ENCODE results near the gene GOLGA5. TPM values are rescaled to one million over a fixed set of nuclear protein-coding genes. Genes with fewer than 3 reads are reported as not detected.

The GOLGA5 gene
- total and polyA plus RNA-seq, 2 experiments from 2014 or later = 26.2 to 30.2 TPM

DNA sequence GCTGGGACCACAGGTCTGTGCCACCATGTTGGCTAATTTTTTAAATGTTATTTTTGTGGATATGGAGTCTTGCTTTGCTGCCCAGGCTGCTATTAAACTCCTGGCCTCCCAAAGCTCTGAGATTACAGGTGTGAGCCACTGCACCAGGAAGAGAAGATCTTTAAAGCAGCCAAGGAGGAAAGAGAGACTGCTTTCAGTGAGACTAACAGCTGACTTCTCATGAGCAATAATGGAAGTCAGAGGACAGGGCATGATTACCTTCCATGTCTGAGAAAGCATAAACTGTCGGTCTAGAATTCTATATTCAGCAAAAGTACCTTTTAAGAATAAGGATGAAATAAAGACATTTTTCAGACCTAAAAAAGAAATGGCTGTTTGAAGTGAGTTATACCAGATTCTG lies 71.6 kb downstream of the GOLGA5 start:
- Histone ChIP-seq H3K4me1 (ENCODE audit: insufficient read depth) (no peaks in the 10 kb centered on the region), H3K79me2 (replicated peaks; ENCODE audit: insufficient read depth) (no peaks in the 10 kb centered on the region), H3K27me3 (ENCODE audit: insufficient read depth) (no peaks in the 10 kb centered on the region), H3K36me3 (ENCODE audit: insufficient read depth) (no peaks in the 10 kb centered on the region), H3K27ac (ENCODE audit: low read depth) (no peak overlapping the region), H3K4me3 (no peak overlapping the region), H3K4me2 (no peak overlapping the region), H4K20me1 (replicated peaks; ENCODE audit: insufficient read depth) (no peaks in the 10 kb centered on the region), H2AFZ (no peak overlapping the region), H3F3A (replicated peaks; ENCODE audit: low read depth) (no peaks in the 10 kb centered on the region), H3K9me2 (ENCODE audit: insufficient read depth) (0 out of 2 replicates have a peak, but pooled peaks cover 6% of the 10 kb centered on the region)
- no peak for DNase-seq (ENCODE audit: low spot score)
- no peaks in the 10 kb centered on the region for H3K36me3 Mint-ChIP-seq (ENCODE audit: low read depth)
- H3K27ac Mint-ChIP-seq = no peak overlapping the region
- no peaks in the 10 kb centered on the region for H3K9me3 Mint-ChIP-seq
- no peaks in the 10 kb centered on the region for H3K27me3 Mint-ChIP-seq (ENCODE audit: insufficient read depth, low read depth, poor library complexity)
- no peak for ATAC-seq
- peaks cover 2% of the 10 kb centered on the region; the same call in 1 of the 3 replicates for H3K4me1 Mint-ChIP-seq
- TF ChIP-seq POLR2AphosphoS5 (IDR thresholded peaks at IDR 0.05; ENCODE audit: low read depth) (no peak), NANOG (IDR thresholded peaks at IDR 0.05; ENCODE audit: borderline replicate concordance) (no peak), EZH2phosphoT487 (IDR thresholded peaks at IDR 0.05; ENCODE audit: unreplicated experiment) (no peak), ZNF114 (CRISPR knock-in tag; IDR thresholded peaks at IDR 0.05) (no peak), EZH2 (IDR thresholded peaks at IDR 0.05; ENCODE audit: low read depth, unreplicated experiment) (no peak), STAT1 (IDR thresholded peaks at IDR 0.05; ENCODE audit: unreplicated experiment) (no peak), ZNF331 (CRISPR knock-in tag; IDR thresholded peaks at IDR 0.05; ENCODE audit: low read depth) (no peak), CREB1 (CRISPR knock-in tag; IDR thresholded peaks at IDR 0.05; ENCODE audit: low read depth) (no peak)
- TF ChIP-seq, protein P1, sequence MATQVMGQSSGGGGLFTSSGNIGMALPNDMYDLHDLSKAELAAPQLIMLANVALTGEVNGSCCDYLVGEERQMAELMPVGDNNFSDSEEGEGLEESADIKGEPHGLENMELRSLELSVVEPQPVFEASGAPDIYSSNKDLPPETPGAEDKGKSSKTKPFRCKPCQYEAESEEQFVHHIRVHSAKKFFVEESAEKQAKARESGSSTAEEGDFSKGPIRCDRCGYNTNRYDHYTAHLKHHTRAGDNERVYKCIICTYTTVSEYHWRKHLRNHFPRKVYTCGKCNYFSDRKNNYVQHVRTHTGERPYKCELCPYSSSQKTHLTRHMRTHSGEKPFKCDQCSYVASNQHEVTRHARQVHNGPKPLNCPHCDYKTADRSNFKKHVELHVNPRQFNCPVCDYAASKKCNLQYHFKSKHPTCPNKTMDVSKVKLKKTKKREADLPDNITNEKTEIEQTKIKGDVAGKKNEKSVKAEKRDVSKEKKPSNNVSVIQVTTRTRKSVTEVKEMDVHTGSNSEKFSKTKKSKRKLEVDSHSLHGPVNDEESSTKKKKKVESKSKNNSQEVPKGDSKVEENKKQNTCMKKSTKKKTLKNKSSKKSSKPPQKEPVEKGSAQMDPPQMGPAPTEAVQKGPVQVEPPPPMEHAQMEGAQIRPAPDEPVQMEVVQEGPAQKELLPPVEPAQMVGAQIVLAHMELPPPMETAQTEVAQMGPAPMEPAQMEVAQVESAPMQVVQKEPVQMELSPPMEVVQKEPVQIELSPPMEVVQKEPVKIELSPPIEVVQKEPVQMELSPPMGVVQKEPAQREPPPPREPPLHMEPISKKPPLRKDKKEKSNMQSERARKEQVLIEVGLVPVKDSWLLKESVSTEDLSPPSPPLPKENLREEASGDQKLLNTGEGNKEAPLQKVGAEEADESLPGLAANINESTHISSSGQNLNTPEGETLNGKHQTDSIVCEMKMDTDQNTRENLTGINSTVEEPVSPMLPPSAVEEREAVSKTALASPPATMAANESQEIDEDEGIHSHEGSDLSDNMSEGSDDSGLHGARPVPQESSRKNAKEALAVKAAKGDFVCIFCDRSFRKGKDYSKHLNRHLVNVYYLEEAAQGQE (IDR thresholded peaks at IDR 0.05; ENCODE audit: unreplicated experiment) = no peak
- TF ChIP-seq, protein P2, sequence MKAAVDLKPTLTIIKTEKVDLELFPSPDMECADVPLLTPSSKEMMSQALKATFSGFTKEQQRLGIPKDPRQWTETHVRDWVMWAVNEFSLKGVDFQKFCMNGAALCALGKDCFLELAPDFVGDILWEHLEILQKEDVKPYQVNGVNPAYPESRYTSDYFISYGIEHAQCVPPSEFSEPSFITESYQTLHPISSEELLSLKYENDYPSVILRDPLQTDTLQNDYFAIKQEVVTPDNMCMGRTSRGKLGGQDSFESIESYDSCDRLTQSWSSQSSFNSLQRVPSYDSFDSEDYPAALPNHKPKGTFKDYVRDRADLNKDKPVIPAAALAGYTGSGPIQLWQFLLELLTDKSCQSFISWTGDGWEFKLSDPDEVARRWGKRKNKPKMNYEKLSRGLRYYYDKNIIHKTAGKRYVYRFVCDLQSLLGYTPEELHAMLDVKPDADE (IDR thresholded peaks at IDR 0.05) = no peak
- H3K4me3 Mint-ChIP-seq = no peak overlapping the region

DNA sequence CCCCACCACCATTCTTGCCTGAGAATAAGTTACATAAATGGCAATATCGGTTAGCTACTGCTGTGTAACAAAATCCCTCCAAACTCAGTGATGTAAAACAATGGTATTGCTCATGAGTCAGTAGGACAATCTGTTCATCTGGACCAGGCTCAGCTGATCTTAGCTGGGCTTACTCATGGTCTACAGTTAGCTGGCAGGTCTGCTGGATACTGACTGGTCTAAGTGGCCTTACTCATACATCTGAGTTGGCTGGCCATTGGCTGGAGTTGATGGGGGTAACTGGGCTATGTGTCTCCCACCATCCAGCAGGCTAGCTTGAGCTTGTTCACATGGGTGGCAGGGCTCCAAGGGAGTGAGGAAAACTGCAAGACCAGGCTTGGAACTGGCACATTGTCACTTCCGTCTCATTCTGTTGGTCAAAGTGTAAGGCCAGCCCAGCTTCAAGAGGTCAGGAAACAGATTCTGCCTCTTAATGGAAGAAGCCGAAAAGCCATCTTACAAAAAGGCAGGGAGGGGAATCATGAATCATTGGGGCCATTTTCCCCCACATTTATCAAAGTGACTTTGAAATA lies 72.2 kb downstream of the GOLGA5 start:
- Histone ChIP-seq H3K4me3 (no peak overlapping the region), H3K27me3 (ENCODE audit: insufficient read depth) (no peaks in the 10 kb centered on the region), H3K27ac (ENCODE audit: low read depth) (no peak overlapping the region), H3K79me2 (replicated peaks; ENCODE audit: insufficient read depth) (no peaks in the 10 kb centered on the region), H2AFZ (no peak overlapping the region), H3F3A (replicated peaks; ENCODE audit: low read depth) (no peaks in the 10 kb centered on the region), H3K4me2 (no peak overlapping the region), H3K4me1 (ENCODE audit: insufficient read depth) (no peaks in the 10 kb centered on the region), H3K9me2 (ENCODE audit: insufficient read depth) (0 out of 2 replicates have a peak, but pooled peaks cover 3% of the 10 kb centered on the region), H3K36me3 (ENCODE audit: insufficient read depth) (no peaks in the 10 kb centered on the region), H4K20me1 (replicated peaks; ENCODE audit: insufficient read depth) (no peaks in the 10 kb centered on the region)
- no peaks in the 10 kb centered on the region for H3K4me1 Mint-ChIP-seq
- no peaks in the 10 kb centered on the region for H3K9me3 Mint-ChIP-seq
- no peak for DNase-seq (ENCODE audit: low spot score)
- no peaks in the 10 kb centered on the region for H3K27me3 Mint-ChIP-seq (ENCODE audit: insufficient read depth, low read depth, poor library complexity)
- ATAC-seq = no peak
- no peak overlapping the region for H3K4me3 Mint-ChIP-seq
- H3K36me3 Mint-ChIP-seq (ENCODE audit: low read depth) = no peaks in the 10 kb centered on the region
- no peak overlapping the region for H3K27ac Mint-ChIP-seq
- TF ChIP-seq, protein P2 (IDR thresholded peaks at IDR 0.05) = no peak
- TF ChIP-seq ZNF331 (CRISPR knock-in tag; IDR thresholded peaks at IDR 0.05; ENCODE audit: low read depth) = no peak
- TF ChIP-seq CREB1 (CRISPR knock-in tag; IDR thresholded peaks at IDR 0.05; ENCODE audit: low read depth) = no peak
- no peak for TF ChIP-seq JUNB (IDR thresholded peaks at IDR 0.05; ENCODE audit: unreplicated experiment)
- TF ChIP-seq POLR2AphosphoS5 (IDR thresholded peaks at IDR 0.05; ENCODE audit: low read depth) = no peak
- TF ChIP-seq EZH2 (IDR thresholded peaks at IDR 0.05; ENCODE audit: low read depth, unreplicated experiment) = no peak
